Activated naive CD4-positive, alpha-beta T cell treated with anti-CD3 and anti-CD28 coated beads, Interleukin-2, amount 10 ng/mL, durations not matched to agents 7 days and 5 days (primary cell): ENCODE results near the gene STK10.

Experiments
- CTCF ChIA-PET: fragments of 350-600 bp; sonication (Branson Sonifier 250); formaldehyde crosslinking; loops from one replicate; lab custom pipeline; 2021; ENCODE audit warnings: antibody characterized with exemption; lab: Charles Lee
- DNase-seq: peaks from one replicate; pipeline ENCODE4 v3.0.0-alpha.2; 2020
- H3K27ac Mint-ChIP-seq: one replicate; pipeline ENCODE4 v1.8.0; 2021; ENCODE audit warnings: mild to moderate bottlenecking, moderate library complexity, mixed read lengths
- H3K27me3 Mint-ChIP-seq: one replicate; pipeline ENCODE4 v1.8.0; 2021; ENCODE audit warnings: mild to moderate bottlenecking, mixed read lengths
- H3K36me3 Mint-ChIP-seq: one replicate; pipeline ENCODE4 v1.8.0; 2021; ENCODE audit warnings: mixed read lengths
- H3K4me1 Mint-ChIP-seq: one replicate; pipeline ENCODE4 v1.8.0; 2021; ENCODE audit warnings: mixed read lengths
- H3K4me3 Mint-ChIP-seq: one replicate; pipeline ENCODE4 v1.8.0; 2021; ENCODE audit warnings: mild to moderate bottlenecking, moderate library complexity, mixed read lengths
- H3K9me3 Mint-ChIP-seq: one replicate; pipeline ENCODE4 v1.8.0; 2021; ENCODE audit warnings: mixed read lengths

Gene STK10

GRCh38 chr5:172111852-172112225 lies 76.2 kb downstream of the STK10 start:
- Mint-ChIP-seq H3K36me3 (peaks cover 62% of the 10 kb centered on the region), H3K9me3 (no peaks in the 10 kb centered on the region), H3K27ac (peak overlapping the region; percentile 98), H3K27me3 (no peaks in the 10 kb centered on the region), H3K4me1 (peaks cover 90% of the 10 kb centered on the region), H3K4me3 (peak overlapping the region; percentile 70)
- DNase-seq = no peak
- CTCF ChIA-PET = interaction anchor here (0.7 to 3.0 kb wide), 6 partner anchors 40 to 199 kb away, joined by 3 to 36 read pairs (median 4); partner anchors contain the start of gene STK10

- Mint-ChIP-seq H3K27ac (peak overlapping the region; percentile 98), H3K36me3 (peaks cover 57% of the 10 kb centered on the region), H3K27me3 (no peaks in the 10 kb centered on the region), H3K4me1 (peaks cover 88% of the 10 kb centered on the region), H3K4me3 (peak overlapping the region; percentile 70), H3K9me3 (no peaks in the 10 kb centered on the region)
- CTCF ChIA-PET = interaction anchor here (0.7 to 3.0 kb wide), 6 partner anchors 41 to 198 kb away, joined by 3 to 36 read pairs (median 4); partner anchors contain the start of gene STK10
- DNase-seq = peak; percentile 87
Observed at GRCh38 chr5:172110921-172111851, 76.8 kb downstream of the STK10 start.

GRCh38 chr5:172110260-172110815 lies 77.7 kb downstream of the STK10 start:
- H3K27ac Mint-ChIP-seq = peak overlapping the region; percentile 98
- H3K9me3 Mint-ChIP-seq = no peaks in the 10 kb centered on the region
- peaks cover 80% of the 10 kb centered on the region for H3K4me1 Mint-ChIP-seq
- peaks cover 54% of the 10 kb centered on the region for H3K36me3 Mint-ChIP-seq
- CTCF ChIA-PET = interaction anchor here (1.9 to 3.0 kb wide), 2 partner anchors 78 to 198 kb away, joined by 4 to 36 read pairs; partner anchors contain the start of gene STK10
- peak overlapping the region; percentile 36 for H3K4me3 Mint-ChIP-seq
- no peaks in the 10 kb centered on the region for H3K27me3 Mint-ChIP-seq
- DNase-seq = peak; percentile 18

GRCh38 chr5:172109749-172110148 lies 78.3 kb downstream of the STK10 start:
- no peak for DNase-seq
- peak overlapping the region; percentile 98 for H3K27ac Mint-ChIP-seq
- peaks cover 74% of the 10 kb centered on the region for H3K4me1 Mint-ChIP-seq
- no peaks in the 10 kb centered on the region for H3K9me3 Mint-ChIP-seq
- no peaks in the 10 kb centered on the region for H3K27me3 Mint-ChIP-seq
- CTCF ChIA-PET = interaction anchor here (3.0 to 6.9 kb wide), 2 partner anchors 78 to 79 kb away, joined by 36 to 69 read pairs; partner anchors contain the start of gene STK10
- H3K4me3 Mint-ChIP-seq = peak overlapping the region; percentile 36
- H3K36me3 Mint-ChIP-seq = peaks cover 51% of the 10 kb centered on the region

- Mint-ChIP-seq H3K27ac (peak overlapping the region; percentile 81), H3K36me3 (peaks cover 52% of the 10 kb centered on the region), H3K27me3 (no peaks in the 10 kb centered on the region), H3K4me3 (no peak overlapping the region), H3K4me1 (peaks cover 58% of the 10 kb centered on the region), H3K9me3 (no peaks in the 10 kb centered on the region)
- CTCF ChIA-PET = interaction anchor here (0.7 to 6.9 kb wide), 9 partner anchors 9 to 183 kb away, joined by 3 to 69 read pairs (median 3); partner anchors contain the start of genes STK10 and UBTD2
- no peak for DNase-seq
Observed at GRCh38 chr5:172107571-172107970, 80.5 kb downstream of the STK10 start.

GRCh38 chr5:172106511-172107356 lies 81.3 kb downstream of the STK10 start:
- Mint-ChIP-seq H3K4me3 (no peak overlapping the region), H3K9me3 (no peaks in the 10 kb centered on the region), H3K27ac (peak overlapping the region; percentile 83), H3K27me3 (no peaks in the 10 kb centered on the region), H3K36me3 (peaks cover 57% of the 10 kb centered on the region), H3K4me1 (peaks cover 54% of the 10 kb centered on the region)
- DNase-seq = peak; percentile 73
- CTCF ChIA-PET = interaction anchor here (0.7 to 6.9 kb wide), 8 partner anchors 10 to 185 kb away, joined by 3 to 69 read pairs (median 4); partner anchors contain the start of genes STK10 and UBTD2

- Mint-ChIP-seq H3K4me1 (peaks cover 45% of the 10 kb centered on the region), H3K27me3 (no peaks in the 10 kb centered on the region), H3K4me3 (no peak overlapping the region), H3K36me3 (peaks cover 57% of the 10 kb centered on the region), H3K27ac (no peak overlapping the region), H3K9me3 (no peaks in the 10 kb centered on the region)
- DNase-seq = no peak
- CTCF ChIA-PET = interaction anchor here (0.7 to 6.9 kb wide), 6 partner anchors 10 to 186 kb away, joined by 3 to 69 read pairs (median 3); partner anchors contain the start of gene STK10
Observed at GRCh38 chr5:172105811-172106210, 82.2 kb downstream of the STK10 start.

- Mint-ChIP-seq H3K4me3 (no peak overlapping the region), H3K27ac (peak overlapping the region; percentile 71), H3K27me3 (no peaks in the 10 kb centered on the region), H3K36me3 (peaks cover 53% of the 10 kb centered on the region), H3K4me1 (peaks cover 38% of the 10 kb centered on the region), H3K9me3 (no peaks in the 10 kb centered on the region)
- no peak for DNase-seq
- CTCF ChIA-PET = interaction anchor here (1.1 to 6.9 kb wide), 7 partner anchors 14 to 193 kb away, joined by 3 to 69 read pairs (median 3); partner anchors contain the start of genes STK10 and UBTD2
Observed at GRCh38 chr5:172104801-172105701, 83.0 kb downstream of the STK10 start.

GRCh38 chr5:172104021-172104420 lies 84.0 kb downstream of the STK10 start:
- H3K27ac Mint-ChIP-seq = peak overlapping the region; percentile 75
- no peaks in the 10 kb centered on the region for H3K9me3 Mint-ChIP-seq
- peaks cover 27% of the 10 kb centered on the region for H3K4me1 Mint-ChIP-seq
- CTCF ChIA-PET = interaction anchor here (1.2 to 6.9 kb wide), 4 partner anchors 13 to 192 kb away, joined by 3 to 69 read pairs (median 3); partner anchors contain the start of genes STK10 and UBTD2
- peaks cover 45% of the 10 kb centered on the region for H3K36me3 Mint-ChIP-seq
- H3K4me3 Mint-ChIP-seq = no peak overlapping the region
- DNase-seq = no peak
- H3K27me3 Mint-ChIP-seq = no peaks in the 10 kb centered on the region

GRCh38 chr5:172102913-172103626 lies 85.0 kb downstream of the STK10 start:
- CTCF ChIA-PET = interaction anchor here (1.3 to 6.9 kb wide), 2 partner anchors 12 to 85 kb away, joined by 3 to 69 read pairs; partner anchors contain the start of gene STK10
- no peaks in the 10 kb centered on the region for H3K9me3 Mint-ChIP-seq
- H3K27ac Mint-ChIP-seq = peak overlapping the region; percentile 65
- peaks cover 30% of the 10 kb centered on the region for H3K4me1 Mint-ChIP-seq
- no peaks in the 10 kb centered on the region for H3K27me3 Mint-ChIP-seq
- no peak overlapping the region for H3K4me3 Mint-ChIP-seq
- peaks cover 52% of the 10 kb centered on the region for H3K36me3 Mint-ChIP-seq
- no peak for DNase-seq

GRCh38 chr5:172102218-172102870 lies 85.7 kb downstream of the STK10 start:
- Mint-ChIP-seq H3K36me3 (peaks cover 58% of the 10 kb centered on the region), H3K27ac (no peak overlapping the region), H3K4me3 (no peak overlapping the region), H3K27me3 (no peaks in the 10 kb centered on the region), H3K9me3 (no peaks in the 10 kb centered on the region), H3K4me1 (peaks cover 22% of the 10 kb centered on the region)
- CTCF ChIA-PET = no interaction called here
- no peak for DNase-seq
